Spleen (tissue), 11 donors: Measurements from ENCODE around the gene FOXK2. TPM values are rescaled to one million over a fixed set of nuclear protein-coding genes. Genes with fewer than 3 reads are reported as not detected.
"Not testable (repeated sequence)": the region's sequence is repeated elsewhere in the genome, so short reads cannot be mapped to it uniquely, and the experiment has no call there.

Experiments
- DNase-seq: peaks from one replicate; pipeline ENCODE4 v3.0.0-alpha.2; 2020
- H3K27ac ChIP-seq, 8 donors: fragments of 200-600 bp; sonication (generic) in 7 of 8; 1 replicate in 4 of 8; 2 replicates in 4 of 8; pipeline versions ENCODE4 v1.5.0 to v1.8.0; 2016 to 2021; ENCODE audit warnings: inconsistent platforms in 4 of 8, mild to moderate bottlenecking in 4 of 8, moderate library complexity in 1 of 8
- H3K27me3 ChIP-seq, 7 donors: fragments of 200-600 bp; sonication (generic) in 6 of 7; replicated peaks in 1 of 7; 1 replicate in 4 of 7; 2 replicates in 3 of 7; pipeline versions ENCODE4 v1.5.0 to v1.8.0; 2016 to 2021; ENCODE audit warnings: inconsistent platforms in 3 of 7, mild to moderate bottlenecking in 1 of 7
- H3K36me3 ChIP-seq, 6 donors: fragments of 200-600 bp; sonication (generic) in 5 of 6; 1 replicate in 4 of 6; 2 replicates in 2 of 6; pipeline versions ENCODE4 v1.5.0 to v1.8.0; 2016 to 2021; ENCODE audit warnings: inconsistent platforms in 2 of 6
- H3K4me1 ChIP-seq, 6 donors: fragments of 200-600 bp; sonication (generic) in 5 of 6; 1 replicate in 3 of 6; 2 replicates in 3 of 6; pipeline versions ENCODE4 v1.5.0 to v1.8.0; 2016 to 2021; ENCODE audit warnings: inconsistent platforms in 3 of 6
- H3K4me3 ChIP-seq, 8 donors: fragments of 200-600 bp; sonication (generic) in 7 of 8; 1 replicate in 4 of 8; 2 replicates in 4 of 8; pipeline versions ENCODE4 v1.5.0 to v1.8.0; 2016 to 2021; ENCODE audit warnings: inconsistent platforms in 4 of 8, mild to moderate bottlenecking in 4 of 8, moderate library complexity in 2 of 8
- H3K9me3 ChIP-seq, 8 donors: fragments of 200-600 bp; sonication (generic) in 7 of 8; 1 replicate in 4 of 8; 2 replicates in 4 of 8; pipeline versions ENCODE4 v1.5.0 to v1.8.0; 2016 to 2021; ENCODE audit warnings: inconsistent platforms in 4 of 8
- POLR2A ChIP-seq, 3 donors: fragments of 450-650 bp; IDR thresholded peaks; one replicate each; pipeline ENCODE4 v1.5.1; 2017; ENCODE audit warnings: antibody characterized with exemption in 3 of 3, mild to moderate bottlenecking in 1 of 3
- POLR2AphosphoS5 ChIP-seq, 3 donors: sonication (generic); formaldehyde crosslinking; IDR thresholded peaks; one replicate each; pipeline ENCODE4 v1.5.1; 2017; ENCODE audit warnings: antibody characterized with exemption in 3 of 3
- WGBS, 5 donors: extraction: QIAGEN DNeasy Blood & Tissue Kit in 3 of 5; methylation state at CpG; one replicate each; pipeline versions ENCODE4 v1.1.5 to v1.1.7; 2013 to 2018; 5-methylcytosine and 5-hydroxymethylcytosine counted together
- intact Hi-C: fragments of 100-400 bp; cut with DNase I; formaldehyde crosslinking; loops from one replicate; pipeline ENCODE4 v1.15.0; 2023; ENCODE audit warnings: low total_unique reads
- polyA plus RNA-seq, 3 donors: library from polyadenylated mRNA; stranded (reverse); fragments of 200-250 nt; gene quantifications; one replicate each; pipeline ENCODE4 v1.2.1, GENCODE V29; 2013
- total RNA-seq, 7 donors: library from RNA; depleted of rRNA in 3 of 7; stranded (reverse); fragments of >200 nt in 3 of 7; fragmentation: NEBNext Ultra II Directional in 4 of 7; extraction: Animal tissue kit (Norgen Biotek cat#: 25700) in 4 of 7; gene quantifications; one replicate each; pipeline versions ENCODE4 v1.1.0 to v1.2.1, GENCODE V29; 2016 to 2021
- TF ChIP-seq, protein P1 (sequence below), 11 experiments: fragments of 200-600 bp in 7 of 11; fragments of 450-650 bp in 4 of 11; sonication (generic) in 4 of 11; IDR thresholded peaks in 8 of 11; conservative IDR thresholded peaks in 3 of 11; 1 replicate in 7 of 11; 2 replicates in 4 of 11; pipeline versions ENCODE4 v1.4.0 to v1.8.0; 2016 to 2021; ENCODE audit warnings: antibody characterized with exemption in 11 of 11, inconsistent platforms in 4 of 11, mild to moderate bottlenecking in 1 of 11
- donor health status: healthy with polysubstance abuse.
- donor health status: DM: no; HTN: no; CAD: no; lungs with moderate emphysema.
- donor health status: DM: no; HTN: no; CAD: no.
- donor health status: Bipolar disorder and iron deficiency.
- donor health status: healthy.
- donor health status: DM: no; HTN: no; CAD: no.
- donor health status: DM: yes; HTN: yes; CAD: no.

The FOXK2 gene
- total and polyA plus RNA-seq, 10 donors, result 10.4 to 55.1 (median 45.2) TPM

DNA sequence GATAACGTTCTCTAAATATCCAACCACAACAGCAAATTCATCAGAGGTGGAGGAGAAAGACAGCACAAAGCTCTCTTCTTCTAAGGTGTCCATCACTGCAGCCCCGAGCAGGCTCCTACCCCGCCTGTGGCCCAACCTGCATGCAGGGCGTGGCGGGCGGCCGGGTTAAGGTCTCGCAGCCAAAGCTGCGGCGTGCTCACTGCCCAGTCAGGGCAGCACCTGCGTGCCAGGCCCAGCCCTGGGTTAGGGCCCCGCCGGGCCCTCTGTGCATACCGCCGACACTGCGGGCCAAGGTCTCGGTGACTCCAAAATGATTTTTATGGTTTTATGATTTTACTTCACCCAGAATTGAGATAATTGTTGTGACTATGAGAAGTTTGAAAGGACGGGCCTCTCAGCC, 57.8 kb downstream of the FOXK2 start:
- intact Hi-C loops, result no loop called here
- WGBS, 5 donors, result 94 to 98% (median 97%) methylated on average over 18 of the region's 18 CpGs

DNA sequence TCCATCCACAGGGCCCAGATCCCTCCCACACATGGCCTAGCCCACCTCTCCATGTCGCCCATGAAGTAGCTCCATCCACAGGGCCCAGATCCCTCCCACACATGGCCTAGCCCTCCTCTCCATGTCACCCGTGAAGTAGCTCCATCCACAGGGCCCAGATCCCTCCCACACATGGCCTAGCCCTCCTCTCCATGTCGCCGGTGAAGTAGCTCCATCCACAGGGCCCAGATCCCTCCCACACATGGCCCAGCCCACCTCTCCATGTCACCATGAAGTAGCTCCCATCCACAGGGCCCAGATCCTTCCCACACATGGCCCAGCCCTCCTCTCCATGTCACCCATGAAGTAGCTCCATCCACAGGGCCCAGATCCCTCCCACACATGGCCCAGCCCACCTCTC, 60.4 kb downstream of the FOXK2 start:
- intact Hi-C loops, H3K4me3 ChIP-seq, H3K9me3 ChIP-seq, H3K4me1 ChIP-seq, DNase-seq, H3K27me3 ChIP-seq, H3K27ac ChIP-seq: not testable (repeated sequence)
- peaks cover 0 to 77% (median 41%) of the 10 kb centered on the region in 6 donors for H3K36me3 ChIP-seq
- WGBS, 5 donors, result 82 to 93% (median 88%) methylated on average over 4 of the region's 4 CpGs

More for the DNA sequence above, 57.8 kb downstream of the FOXK2 start:
- no peak overlapping the region for H3K27ac ChIP-seq
- no peaks in the 10 kb centered on the region for H3K27me3 ChIP-seq
- no peaks in the 10 kb centered on the region for H3K4me1 ChIP-seq
- H3K4me3 ChIP-seq, result no peak overlapping the region
- DNase-seq, result no peak
- peak in 1 of 3 donors; percentile 34 for TF ChIP-seq POLR2AphosphoS5 (IDR thresholded peaks at IDR 0.05)
- TF ChIP-seq, protein P1, sequence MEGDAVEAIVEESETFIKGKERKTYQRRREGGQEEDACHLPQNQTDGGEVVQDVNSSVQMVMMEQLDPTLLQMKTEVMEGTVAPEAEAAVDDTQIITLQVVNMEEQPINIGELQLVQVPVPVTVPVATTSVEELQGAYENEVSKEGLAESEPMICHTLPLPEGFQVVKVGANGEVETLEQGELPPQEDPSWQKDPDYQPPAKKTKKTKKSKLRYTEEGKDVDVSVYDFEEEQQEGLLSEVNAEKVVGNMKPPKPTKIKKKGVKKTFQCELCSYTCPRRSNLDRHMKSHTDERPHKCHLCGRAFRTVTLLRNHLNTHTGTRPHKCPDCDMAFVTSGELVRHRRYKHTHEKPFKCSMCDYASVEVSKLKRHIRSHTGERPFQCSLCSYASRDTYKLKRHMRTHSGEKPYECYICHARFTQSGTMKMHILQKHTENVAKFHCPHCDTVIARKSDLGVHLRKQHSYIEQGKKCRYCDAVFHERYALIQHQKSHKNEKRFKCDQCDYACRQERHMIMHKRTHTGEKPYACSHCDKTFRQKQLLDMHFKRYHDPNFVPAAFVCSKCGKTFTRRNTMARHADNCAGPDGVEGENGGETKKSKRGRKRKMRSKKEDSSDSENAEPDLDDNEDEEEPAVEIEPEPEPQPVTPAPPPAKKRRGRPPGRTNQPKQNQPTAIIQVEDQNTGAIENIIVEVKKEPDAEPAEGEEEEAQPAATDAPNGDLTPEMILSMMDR (IDR thresholded peaks at IDR 0.05 in 8 of 11, conservative IDR thresholded peaks at IDR 0.05 in 3 of 11), result no peak
- no peaks in the 10 kb centered on the region for H3K9me3 ChIP-seq
- peaks cover 4 to 77% (median 44%) of the 10 kb centered on the region in 6 donors for H3K36me3 ChIP-seq

DNA sequence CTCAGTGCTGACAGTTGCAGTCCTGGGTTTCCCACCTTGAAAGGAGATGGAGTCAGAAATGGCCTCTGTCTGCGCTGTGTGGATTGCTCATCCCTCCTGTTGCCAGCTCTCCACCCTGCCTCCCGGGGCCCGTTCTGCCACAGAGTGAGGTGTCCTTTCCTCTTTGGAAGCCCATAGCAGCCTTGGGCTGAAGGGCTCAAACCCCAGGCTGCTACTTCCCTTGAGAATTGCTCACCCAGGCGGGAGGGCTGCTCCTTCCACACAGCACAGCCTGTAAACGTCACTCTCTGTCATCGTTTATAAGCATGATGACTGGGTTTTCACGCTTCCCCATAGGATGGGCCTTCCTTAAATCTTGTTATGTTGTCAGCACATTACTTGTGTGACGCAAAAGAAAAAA, 62.7 kb downstream of the FOXK2 start:
- Histone ChIP-seq H3K4me1 (peaks cover 0 to 8% (median 3%) of the 10 kb centered on the region in 6 donors), H3K9me3 (no peaks in the 10 kb centered on the region), H3K27ac (no peak overlapping the region), H3K27me3 (no peaks in the 10 kb centered on the region), H3K36me3 (peaks cover 0 to 75% (median 30%) of the 10 kb centered on the region in 6 donors), H3K4me3 (no peak overlapping the region)
- DNase-seq, result no peak
- intact Hi-C loops, result no loop called here
- WGBS, 5 donors, result 83 to 90% (median 84%) methylated on average over 8 of the region's 8 CpGs
- TF ChIP-seq, protein P1 (IDR thresholded peaks at IDR 0.05 in 8 of 11, conservative IDR thresholded peaks at IDR 0.05 in 3 of 11), result no peak
- no peak for TF ChIP-seq POLR2AphosphoS5 (IDR thresholded peaks at IDR 0.05)
- TF ChIP-seq POLR2A (IDR thresholded peaks at IDR 0.05), result no peak

DNA sequence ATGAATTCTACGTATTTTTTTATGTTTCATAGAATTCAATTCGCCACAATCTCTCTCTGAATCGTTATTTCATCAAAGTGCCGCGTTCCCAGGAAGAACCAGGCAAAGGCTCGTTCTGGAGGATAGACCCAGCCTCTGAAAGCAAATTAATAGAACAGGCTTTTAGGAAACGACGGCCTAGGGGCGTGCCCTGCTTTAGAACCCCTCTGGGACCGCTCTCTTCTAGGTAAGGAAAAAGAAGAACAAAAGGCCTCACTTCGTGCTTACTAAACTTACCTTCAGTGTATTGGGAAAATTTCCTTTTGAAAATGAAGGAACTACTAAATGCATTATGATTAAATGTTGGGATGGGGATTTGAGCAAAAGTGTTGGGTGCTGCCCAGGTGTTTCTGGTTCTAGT, 63.2 kb downstream of the FOXK2 start:
- TF ChIP-seq POLR2A (IDR thresholded peaks at IDR 0.05) (no peak), POLR2AphosphoS5 (IDR thresholded peaks at IDR 0.05) (no peak)
- TF ChIP-seq, protein P1 (IDR thresholded peaks at IDR 0.05 in 8 of 11, conservative IDR thresholded peaks at IDR 0.05 in 3 of 11), result no peak

More for the DNA sequence above, 63.2 kb downstream of the FOXK2 start:
- H3K4me1 ChIP-seq, result peaks cover 0 to 13% (median 5%) of the 10 kb centered on the region in 6 donors
- H3K36me3 ChIP-seq, result peaks cover 0 to 75% (median 33%) of the 10 kb centered on the region in 6 donors
- no peak overlapping the region for H3K27ac ChIP-seq
- no peak for DNase-seq
- no peaks in the 10 kb centered on the region for H3K27me3 ChIP-seq
- H3K9me3 ChIP-seq, result no peaks in the 10 kb centered on the region
- intact Hi-C loops, result no loop called here
- WGBS, 5 donors, result 92 to 96% (median 92%) methylated on average over 11 of the region's 11 CpGs
- H3K4me3 ChIP-seq, result no peak overlapping the region
